HepG2 (cell line): Measurements from ENCODE around the gene METTL6. TPM values are rescaled to one million over a fixed set of nuclear protein-coding genes. Genes with fewer than 3 reads are reported as not detected.

Source experiments
- JARID2 ChIP-seq: sonication (generic); formaldehyde crosslinking; IDR thresholded peaks from 2 replicates; pipeline ENCODE4 v1.8.1; 2023; ENCODE audit warnings: missing genetic modification reagents, inconsistent platforms; ENCODE audit not compliant: insufficient replicate concordance
- ZNF644 ChIP-seq: IDR thresholded peaks from 2 replicates; pipeline ENCODE4 v1.6.1; 2016; ENCODE audit warnings: low read depth
- ZNF772 ChIP-seq: sonication (generic); formaldehyde crosslinking; IDR thresholded peaks from 2 replicates; pipeline ENCODE4 v1.5.0; 2020; ENCODE audit warnings: mild to moderate bottlenecking, missing genetic modification reagents
- ZNF781 ChIP-seq: sonication (generic); formaldehyde crosslinking; IDR thresholded peaks from 2 replicates; pipeline ENCODE4 v1.5.1; 2020; ENCODE audit warnings: borderline replicate concordance, mild to moderate bottlenecking, missing genetic modification reagents; ENCODE audit errors: not compliant biosample characterization
- polyA plus RNA-seq, 8 experiments: library from polyadenylated mRNA; depleted of rRNA in 3 of 8; stranded (reverse) in 7 of 8; unstranded in 1 of 8; fragments of >200 nt; fragmentation: Illumina TruSeq in 4 of 8; extraction: Trizol in 4 of 8; gene quantifications; 2 replicates each; pipeline versions ENCODE4 v1.2.1 to v1.2.3, GENCODE V29; 2011 to 2016; ENCODE audit warnings: low read depth in 4 of 8, missing spikeins in 1 of 8, mixed read lengths in 1 of 8; ENCODE audit not compliant: insufficient read depth in 1 of 8
- total RNA-seq, 5 experiments: library from RNA; depleted of rRNA; stranded (reverse); fragments of >200 nt; fragmentation: Illumina TruSeq; extraction: Trizol; gene quantifications; 2 replicates each; pipeline ENCODE4 v1.2.3, GENCODE V29; 2016; ENCODE audit warnings: low read depth in 1 of 5
- TF ChIP-seq, protein P1 (sequence below): sonication (generic); formaldehyde crosslinking; conservative IDR thresholded peaks from 2 replicates; pipeline ENCODE4 v1.4.0; 2020; ENCODE audit warnings: missing genetic modification reagents
- TF ChIP-seq, protein P2 (sequence below): sonication (generic); formaldehyde crosslinking; IDR thresholded peaks from 2 replicates; pipeline ENCODE4 v1.4.0; 2020; ENCODE audit warnings: missing genetic modification reagents
- TF ChIP-seq, protein P3 (sequence below): IDR thresholded peaks from 2 replicates; pipeline ENCODE4 v1.6.1; 2012; ENCODE audit warnings: low read length, improper control_type of control experiment
- TF ChIP-seq, protein P4 (sequence below): sonication (generic); formaldehyde crosslinking; IDR thresholded peaks from 2 replicates; pipeline ENCODE4 v1.8.0; 2022; ENCODE audit warnings: missing genetic modification reagents, low read depth, mild to moderate bottlenecking, borderline replicate concordance
- TF ChIP-seq, protein P5 (sequence below), 2 experiments: sonication (generic) in 1 of 2; formaldehyde crosslinking in 1 of 2; IDR thresholded peaks; 2 replicates each; pipeline versions ENCODE4 v1.6.1 to v1.9.0; 2014 to 2022; ENCODE audit warnings: antibody characterized with exemption in 1 of 2, borderline replicate concordance in 1 of 2, inconsistent platforms in 1 of 2, low read depth in 1 of 2, missing genetic modification reagents in 1 of 2

METTL6 gene
- total and polyA plus RNA-seq, 2 of the 13 experiments (the other 11 are each of a cell fraction or from before 2014, with no cell fraction given), result 17.2 to 29.4 TPM

DNA sequence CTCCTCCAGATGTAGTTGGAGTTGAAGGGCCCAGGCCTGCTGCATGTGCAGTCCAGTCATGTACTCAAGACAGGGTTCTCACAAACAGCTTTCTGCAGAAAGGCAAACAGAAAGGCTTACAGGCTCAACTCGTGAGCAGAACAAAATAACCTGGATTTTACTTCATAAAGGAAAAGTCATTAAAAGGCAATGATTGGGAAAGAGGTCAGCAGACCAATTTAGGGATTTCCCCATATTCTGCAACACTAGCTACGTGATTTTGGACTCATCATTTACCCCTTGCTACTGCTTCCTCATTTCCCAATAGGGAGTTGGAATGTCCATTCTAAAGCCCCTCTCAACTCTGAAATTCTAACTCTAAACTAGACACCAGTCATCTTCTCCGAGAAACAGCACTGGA is 18.1 kb downstream of the METTL6 start (continued):
- TF ChIP-seq, protein P1, sequence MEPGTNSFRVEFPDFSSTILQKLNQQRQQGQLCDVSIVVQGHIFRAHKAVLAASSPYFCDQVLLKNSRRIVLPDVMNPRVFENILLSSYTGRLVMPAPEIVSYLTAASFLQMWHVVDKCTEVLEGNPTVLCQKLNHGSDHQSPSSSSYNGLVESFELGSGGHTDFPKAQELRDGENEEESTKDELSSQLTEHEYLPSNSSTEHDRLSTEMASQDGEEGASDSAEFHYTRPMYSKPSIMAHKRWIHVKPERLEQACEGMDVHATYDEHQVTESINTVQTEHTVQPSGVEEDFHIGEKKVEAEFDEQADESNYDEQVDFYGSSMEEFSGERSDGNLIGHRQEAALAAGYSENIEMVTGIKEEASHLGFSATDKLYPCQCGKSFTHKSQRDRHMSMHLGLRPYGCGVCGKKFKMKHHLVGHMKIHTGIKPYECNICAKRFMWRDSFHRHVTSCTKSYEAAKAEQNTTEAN (CRISPR knock-in tag), result no peak
- TF ChIP-seq, protein P2, sequence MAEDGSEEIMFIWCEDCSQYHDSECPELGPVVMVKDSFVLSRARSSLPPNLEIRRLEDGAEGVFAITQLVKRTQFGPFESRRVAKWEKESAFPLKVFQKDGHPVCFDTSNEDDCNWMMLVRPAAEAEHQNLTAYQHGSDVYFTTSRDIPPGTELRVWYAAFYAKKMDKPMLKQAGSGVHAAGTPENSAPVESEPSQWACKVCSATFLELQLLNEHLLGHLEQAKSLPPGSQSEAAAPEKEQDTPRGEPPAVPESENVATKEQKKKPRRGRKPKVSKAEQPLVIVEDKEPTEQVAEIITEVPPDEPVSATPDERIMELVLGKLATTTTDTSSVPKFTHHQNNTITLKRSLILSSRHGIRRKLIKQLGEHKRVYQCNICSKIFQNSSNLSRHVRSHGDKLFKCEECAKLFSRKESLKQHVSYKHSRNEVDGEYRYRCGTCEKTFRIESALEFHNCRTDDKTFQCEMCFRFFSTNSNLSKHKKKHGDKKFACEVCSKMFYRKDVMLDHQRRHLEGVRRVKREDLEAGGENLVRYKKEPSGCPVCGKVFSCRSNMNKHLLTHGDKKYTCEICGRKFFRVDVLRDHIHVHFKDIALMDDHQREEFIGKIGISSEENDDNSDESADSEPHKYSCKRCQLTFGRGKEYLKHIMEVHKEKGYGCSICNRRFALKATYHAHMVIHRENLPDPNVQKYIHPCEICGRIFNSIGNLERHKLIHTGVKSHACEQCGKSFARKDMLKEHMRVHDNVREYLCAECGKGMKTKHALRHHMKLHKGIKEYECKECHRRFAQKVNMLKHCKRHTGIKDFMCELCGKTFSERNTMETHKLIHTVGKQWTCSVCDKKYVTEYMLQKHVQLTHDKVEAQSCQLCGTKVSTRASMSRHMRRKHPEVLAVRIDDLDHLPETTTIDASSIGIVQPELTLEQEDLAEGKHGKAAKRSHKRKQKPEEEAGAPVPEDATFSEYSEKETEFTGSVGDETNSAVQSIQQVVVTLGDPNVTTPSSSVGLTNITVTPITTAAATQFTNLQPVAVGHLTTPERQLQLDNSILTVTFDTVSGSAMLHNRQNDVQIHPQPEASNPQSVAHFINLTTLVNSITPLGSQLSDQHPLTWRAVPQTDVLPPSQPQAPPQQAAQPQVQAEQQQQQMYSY (CRISPR knock-in tag), result no peak
- TF ChIP-seq ZNF781, result no peak
- TF ChIP-seq, protein P3, sequence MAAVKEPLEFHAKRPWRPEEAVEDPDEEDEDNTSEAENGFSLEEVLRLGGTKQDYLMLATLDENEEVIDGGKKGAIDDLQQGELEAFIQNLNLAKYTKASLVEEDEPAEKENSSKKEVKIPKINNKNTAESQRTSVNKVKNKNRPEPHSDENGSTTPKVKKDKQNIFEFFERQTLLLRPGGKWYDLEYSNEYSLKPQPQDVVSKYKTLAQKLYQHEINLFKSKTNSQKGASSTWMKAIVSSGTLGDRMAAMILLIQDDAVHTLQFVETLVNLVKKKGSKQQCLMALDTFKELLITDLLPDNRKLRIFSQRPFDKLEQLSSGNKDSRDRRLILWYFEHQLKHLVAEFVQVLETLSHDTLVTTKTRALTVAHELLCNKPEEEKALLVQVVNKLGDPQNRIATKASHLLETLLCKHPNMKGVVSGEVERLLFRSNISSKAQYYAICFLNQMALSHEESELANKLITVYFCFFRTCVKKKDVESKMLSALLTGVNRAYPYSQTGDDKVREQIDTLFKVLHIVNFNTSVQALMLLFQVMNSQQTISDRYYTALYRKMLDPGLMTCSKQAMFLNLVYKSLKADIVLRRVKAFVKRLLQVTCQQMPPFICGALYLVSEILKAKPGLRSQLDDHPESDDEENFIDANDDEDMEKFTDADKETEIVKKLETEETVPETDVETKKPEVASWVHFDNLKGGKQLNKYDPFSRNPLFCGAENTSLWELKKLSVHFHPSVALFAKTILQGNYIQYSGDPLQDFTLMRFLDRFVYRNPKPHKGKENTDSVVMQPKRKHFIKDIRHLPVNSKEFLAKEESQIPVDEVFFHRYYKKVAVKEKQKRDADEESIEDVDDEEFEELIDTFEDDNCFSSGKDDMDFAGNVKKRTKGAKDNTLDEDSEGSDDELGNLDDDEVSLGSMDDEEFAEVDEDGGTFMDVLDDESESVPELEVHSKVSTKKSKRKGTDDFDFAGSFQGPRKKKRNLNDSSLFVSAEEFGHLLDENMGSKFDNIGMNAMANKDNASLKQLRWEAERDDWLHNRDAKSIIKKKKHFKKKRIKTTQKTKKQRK, result no peak
- TF ChIP-seq, protein P4, sequence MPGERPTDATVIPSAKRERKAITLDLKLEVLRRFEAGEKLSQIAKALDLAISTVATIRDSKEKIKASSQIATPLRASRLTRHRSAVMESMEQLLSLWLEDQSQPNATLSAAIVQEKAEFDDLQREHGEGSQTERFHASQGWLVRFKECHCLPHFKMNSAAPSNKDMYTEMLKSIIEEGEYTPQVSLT (CRISPR knock-in tag), result no peak
- TF ChIP-seq JARID2 (CRISPR knock-in tag), result no peak
- TF ChIP-seq ZNF644, result no peak
- TF ChIP-seq ZNF772 (CRISPR knock-in tag), result no peak
- TF ChIP-seq, protein P5, sequence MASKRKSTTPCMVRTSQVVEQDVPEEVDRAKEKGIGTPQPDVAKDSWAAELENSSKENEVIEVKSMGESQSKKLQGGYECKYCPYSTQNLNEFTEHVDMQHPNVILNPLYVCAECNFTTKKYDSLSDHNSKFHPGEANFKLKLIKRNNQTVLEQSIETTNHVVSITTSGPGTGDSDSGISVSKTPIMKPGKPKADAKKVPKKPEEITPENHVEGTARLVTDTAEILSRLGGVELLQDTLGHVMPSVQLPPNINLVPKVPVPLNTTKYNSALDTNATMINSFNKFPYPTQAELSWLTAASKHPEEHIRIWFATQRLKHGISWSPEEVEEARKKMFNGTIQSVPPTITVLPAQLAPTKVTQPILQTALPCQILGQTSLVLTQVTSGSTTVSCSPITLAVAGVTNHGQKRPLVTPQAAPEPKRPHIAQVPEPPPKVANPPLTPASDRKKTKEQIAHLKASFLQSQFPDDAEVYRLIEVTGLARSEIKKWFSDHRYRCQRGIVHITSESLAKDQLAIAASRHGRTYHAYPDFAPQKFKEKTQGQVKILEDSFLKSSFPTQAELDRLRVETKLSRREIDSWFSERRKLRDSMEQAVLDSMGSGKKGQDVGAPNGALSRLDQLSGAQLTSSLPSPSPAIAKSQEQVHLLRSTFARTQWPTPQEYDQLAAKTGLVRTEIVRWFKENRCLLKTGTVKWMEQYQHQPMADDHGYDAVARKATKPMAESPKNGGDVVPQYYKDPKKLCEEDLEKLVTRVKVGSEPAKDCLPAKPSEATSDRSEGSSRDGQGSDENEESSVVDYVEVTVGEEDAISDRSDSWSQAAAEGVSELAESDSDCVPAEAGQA (IDR thresholded peaks at IDR 0.05; ENCODE audit: low read depth), result no peak
- TF ChIP-seq, protein P5 (CRISPR knock-in tag; IDR thresholded peaks at IDR 0.05; ENCODE audit: borderline replicate concordance), result no peak
- TF ChIP-seq, all 625 proteins: peak for 0
